Stimulated activated naive CD8-positive, alpha-beta T cell treated with anti-CD3 and anti-CD28 coated beads, Interleukin-15, Interleukin-2, amounts not matched to agents 100 U/mL and 50 U/mL, for 24 hours (primary cell): ENCODE data around the gene BHMT.
A peak's percentile ranks its signal among the peaks of the same experiment; 100 is the strongest.
"Not testable (repeated sequence)": the region's sequence is repeated elsewhere in the genome, so short reads cannot be mapped to it uniquely, and the experiment has no call there.

Source experiments
- ATAC-seq: fragments of 150-1000 bp; cut with Tn5 transposase; one replicate; pipeline ENCODE4 v1.10.0; 2021
- DNase-seq: peaks from one replicate; pipeline ENCODE4 v3.0.0; 2021

Gene BHMT

GRCh38 chr5:79111960-79112702, 522 bp downstream of the BHMT start:
- peak; percentile 23 for ATAC-seq
- peak; percentile 9 for DNase-seq

- DNase-seq = no peak
- ATAC-seq = no peak
These were observed 1.1 kb downstream of the BHMT start for GRCh38 chr5:79112703-79113058.

GRCh38 chr5:79119486-79119885, 7.9 kb downstream of the BHMT start:
- ATAC-seq (no peak), DNase-seq (no peak)

- no peak for ATAC-seq
- DNase-seq = no peak
These were observed 8.6 kb downstream of the BHMT start for GRCh38 chr5:79120221-79120620.

GRCh38 chr5:79122973-79123372, 11.4 kb downstream of the BHMT start:
- DNase-seq = no peak
- ATAC-seq = no peak

- ATAC-seq = no peak
- DNase-seq = no peak
These were observed 13.0 kb downstream of the BHMT start for GRCh38 chr5:79124607-79125006.

GRCh38 chr5:79130781-79131180, 19.2 kb downstream of the BHMT start:
- DNase-seq (no peak), ATAC-seq (no peak)

GRCh38 chr5:79133121-79133656, 21.6 kb downstream of the BHMT start:
- DNase-seq = no peak
- no peak for ATAC-seq

GRCh38 chr5:79133657-79134451, 22.2 kb downstream of the BHMT start:
- DNase-seq = peak; percentile 79
- peak; percentile 53 for ATAC-seq

GRCh38 chr5:79135790-79136553, 24.4 kb downstream of the BHMT start:
- peak; percentile 70 for ATAC-seq
- no peak for DNase-seq

- DNase-seq = no peak
- ATAC-seq = no peak
These were observed 25.0 kb downstream of the BHMT start for GRCh38 chr5:79136618-79137017.

- DNase-seq (no peak), ATAC-seq (no peak)
These were observed 28.9 kb downstream of the BHMT start for GRCh38 chr5:79140553-79140952.

- ATAC-seq (no peak), DNase-seq (no peak)
These were observed 32.2 kb downstream of the BHMT start for GRCh38 chr5:79143684-79144379.

- DNase-seq (no peak), ATAC-seq (no peak)
These were observed 35.5 kb downstream of the BHMT start for GRCh38 chr5:79147076-79147475.

GRCh38 chr5:79149433-79149832, 37.8 kb downstream of the BHMT start:
- ATAC-seq = no peak
- DNase-seq = no peak

- ATAC-seq (no peak), DNase-seq (no peak)
These were observed 40.5 kb downstream of the BHMT start for GRCh38 chr5:79151942-79152671.

GRCh38 chr5:79157305-79157704, 45.7 kb downstream of the BHMT start:
- ATAC-seq (no peak), DNase-seq (no peak)

GRCh38 chr5:79161647-79162046, 50.0 kb downstream of the BHMT start:
- ATAC-seq = not testable (repeated sequence)

GRCh38 chr5:79168031-79168430, 56.4 kb downstream of the BHMT start:
- no peak for DNase-seq
- ATAC-seq = no peak

More at GRCh38 chr5:79161647-79162046, 50.0 kb downstream of the BHMT start:
- not testable (repeated sequence) for DNase-seq

GRCh38 chr5:79170661-79171060, 59.1 kb downstream of the BHMT start:
- no peak for DNase-seq
- ATAC-seq = no peak

- ATAC-seq = no peak
These were observed 60.1 kb downstream of the BHMT start for GRCh38 chr5:79171635-79172245.

More at GRCh38 chr5:79171635-79172245, 60.1 kb downstream of the BHMT start:
- no peak for DNase-seq
